T-helper 2 cell (primary cell): Measurements from ENCODE around the gene PLCD4.

Experiments used
- DNase-seq, 5 experiments: peaks; one replicate each; pipeline versions ENCODE4 v3.0.0 to v3.0.0-alpha.2; 2012 to 2022

The PLCD4 gene

GRCh38 chr2:218671654-218672566, 64.2 kb downstream of the PLCD4 start, which contains the start of the genes RNF25 and STK36:
TSS of gene RNF25 (minus strand) at chr2:218672002. CDS start at chr2:218671970, 32 bp downstream.
TSS of gene STK36 (plus strand) at chr2:218672086. CDS start at chr2:218672830, 744 bp downstream.
- DNase-seq = peak; percentile 52 to 89 (median 74)

- no peak for DNase-seq
Observed at GRCh38 chr2:218679119-218679518, 71.4 kb downstream of the PLCD4 start.

DNA sequence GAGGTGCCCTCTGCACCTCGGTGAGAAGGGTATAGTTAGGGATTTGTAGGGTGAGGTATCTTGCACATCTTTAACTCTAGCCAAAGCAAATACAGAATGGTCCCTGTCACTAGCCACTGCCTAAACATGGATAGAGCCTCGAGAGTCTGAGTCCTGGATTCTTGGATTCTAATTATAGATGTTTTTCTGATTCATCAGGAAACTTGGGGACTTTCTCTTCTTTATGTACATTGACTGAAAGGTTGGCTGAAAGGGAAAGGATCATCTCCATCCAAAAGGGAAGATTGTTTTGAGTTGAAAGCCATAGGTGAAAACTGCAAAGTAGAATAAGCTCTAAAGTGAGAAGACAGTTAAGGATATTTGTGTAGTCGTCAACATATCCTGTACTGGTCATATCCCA, 72.4 kb downstream of the PLCD4 start:
- no peak for DNase-seq
